Stimulated activated naive CD8-positive, alpha-beta T cell treated with anti-CD3 and anti-CD28 coated beads, Interleukin-15, Interleukin-2, amounts not matched to agents 100 U/mL and 50 U/mL, for 24 hours (primary cell): ENCODE measurements around the gene SKIC3.

ENCODE experiments used
- ATAC-seq: fragments of 150-1000 bp; cut with Tn5 transposase; one replicate; pipeline ENCODE4 v1.10.0; 2021
- DNase-seq: peaks from one replicate; pipeline ENCODE4 v3.0.0; 2021

SKIC3 gene

DNA sequence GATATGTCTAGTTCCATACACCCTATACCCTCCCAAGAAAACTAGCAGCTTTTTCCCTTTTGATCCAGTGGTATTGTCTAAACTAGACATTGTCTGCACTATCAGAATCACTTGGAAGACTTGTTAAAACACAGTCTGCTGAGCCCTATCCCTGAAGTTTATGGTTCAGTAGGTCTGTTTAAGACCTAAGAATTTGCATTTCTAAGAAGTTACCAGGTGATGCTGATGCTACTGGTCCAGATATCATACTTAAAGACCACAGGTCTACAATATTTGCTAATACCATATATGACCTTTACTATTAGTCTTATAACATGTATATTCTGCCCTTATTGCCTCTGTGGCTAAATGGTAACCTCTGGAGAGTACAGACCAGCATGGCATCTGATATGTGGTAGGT is 23.3 kb downstream of the SKIC3 start:
- DNase-seq: no peak
- ATAC-seq: no peak

DNA sequence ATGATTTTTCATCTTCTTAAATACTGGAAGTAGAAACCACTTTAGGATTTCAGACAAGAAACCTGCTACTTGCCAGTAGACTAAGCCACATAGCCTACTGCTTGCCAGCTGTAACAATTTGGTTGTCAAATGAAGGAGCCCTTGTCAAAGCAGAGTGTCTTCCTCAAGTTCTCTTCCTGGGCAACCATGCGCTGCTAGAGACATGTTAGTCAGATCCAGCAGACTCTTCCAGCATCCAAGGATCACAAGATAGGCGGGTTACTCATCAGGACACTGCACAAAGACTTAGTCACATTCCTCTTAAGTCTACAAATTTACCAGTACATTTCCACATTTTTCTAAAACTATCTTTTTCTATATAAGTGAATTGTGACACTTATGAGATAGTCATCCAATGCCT is 24.4 kb downstream of the SKIC3 start:
- ATAC-seq (no peak), DNase-seq (no peak)

DNA sequence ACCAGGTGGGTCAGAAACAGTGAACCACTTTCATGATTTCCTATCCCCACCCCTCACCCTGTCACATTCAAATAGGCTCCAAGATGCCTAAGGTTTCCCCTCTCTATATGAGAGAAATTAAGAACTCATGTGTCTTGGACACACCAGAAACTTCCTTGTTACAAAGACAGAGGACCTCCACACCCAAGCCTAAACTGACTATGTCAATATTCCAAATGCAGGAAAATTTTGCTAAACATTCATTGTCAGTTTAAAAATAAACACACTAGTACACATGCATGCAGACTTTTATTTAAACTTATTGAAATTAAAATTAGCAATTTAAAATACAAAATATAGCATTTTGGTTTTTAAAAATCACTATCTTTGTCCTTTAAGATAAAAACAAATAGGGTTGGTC is 26.2 kb downstream of the SKIC3 start:
- ATAC-seq: no peak
- no peak for DNase-seq

DNA sequence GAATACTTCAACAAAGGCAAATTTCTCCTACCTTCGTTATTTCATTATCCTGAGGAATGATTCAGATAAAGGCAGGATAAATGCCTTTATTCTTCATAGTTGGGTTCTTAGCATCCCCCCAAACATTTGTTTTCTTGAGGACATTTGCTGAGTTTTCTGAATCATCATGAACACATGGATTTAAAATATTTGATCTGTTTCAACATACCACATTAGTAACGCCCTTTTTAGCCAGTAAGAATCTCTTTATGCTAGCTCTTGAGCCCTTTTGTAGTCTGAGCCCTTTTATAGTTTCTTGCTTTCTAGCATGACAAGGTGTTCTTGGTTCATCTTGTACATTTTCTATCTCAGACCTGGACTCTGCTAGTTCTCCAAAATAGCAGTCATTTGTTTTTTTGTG is 27.9 kb downstream of the SKIC3 start:
- DNase-seq (no peak), ATAC-seq (no peak)

DNA sequence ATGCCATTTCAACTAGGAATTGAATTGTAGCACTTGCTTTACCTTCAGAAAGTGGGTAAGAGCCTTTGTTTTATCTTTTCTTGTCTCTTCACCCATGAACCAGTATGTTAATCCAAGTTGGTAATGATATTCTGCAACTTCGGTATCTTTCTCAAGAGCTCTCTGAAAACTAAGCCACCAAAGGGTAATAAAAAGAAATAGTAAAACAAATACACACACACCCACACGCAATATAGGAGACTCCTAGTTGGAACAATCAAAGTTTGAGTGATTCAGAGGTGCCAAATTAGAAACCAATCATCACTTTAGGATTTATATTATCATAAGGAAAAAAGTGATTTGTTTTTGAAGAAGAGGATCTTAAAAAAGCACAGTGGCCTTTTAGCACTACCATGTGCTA is 30.4 kb downstream of the SKIC3 start:
- DNase-seq: no peak
- ATAC-seq: no peak

DNA sequence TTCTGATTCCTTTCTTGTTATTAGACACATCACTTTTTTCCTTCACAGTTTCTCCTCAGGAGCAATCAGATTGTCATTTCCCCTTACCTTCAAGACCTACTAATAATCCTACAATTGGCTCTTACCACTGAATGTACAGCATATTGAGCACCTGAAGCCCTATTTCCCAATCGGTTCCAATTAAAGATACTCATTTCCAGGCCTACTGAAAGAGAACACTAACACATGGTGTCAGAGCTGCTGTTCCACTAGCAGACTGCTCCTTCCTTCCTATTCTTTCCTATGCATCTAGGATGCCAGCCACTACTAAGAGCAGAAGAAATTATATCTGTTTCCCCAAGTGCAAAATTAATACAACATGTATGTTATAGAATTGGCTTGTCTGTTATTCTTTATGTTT is 34.6 kb downstream of the SKIC3 start:
- DNase-seq (no peak), ATAC-seq (no peak)

DNA sequence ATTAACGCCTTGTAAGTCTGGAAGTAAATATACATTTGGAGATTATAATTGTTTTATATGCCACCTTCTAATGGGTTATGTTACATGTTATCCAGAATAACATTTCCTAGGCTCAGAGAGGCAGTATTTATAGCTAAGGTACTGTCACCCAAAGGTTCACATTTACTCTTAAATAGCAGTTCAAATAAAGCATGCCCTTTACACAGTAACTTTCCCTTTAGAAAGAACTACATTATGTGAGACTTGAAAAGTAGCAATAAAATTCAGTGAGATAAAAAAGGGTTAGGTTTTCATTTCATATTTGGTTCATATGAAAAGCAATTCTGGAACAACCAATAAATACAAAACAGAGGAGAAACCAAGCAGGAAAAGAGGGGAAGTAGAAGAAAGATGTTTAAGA is 35.1 kb downstream of the SKIC3 start:
- ATAC-seq: no peak
- no peak for DNase-seq

DNA sequence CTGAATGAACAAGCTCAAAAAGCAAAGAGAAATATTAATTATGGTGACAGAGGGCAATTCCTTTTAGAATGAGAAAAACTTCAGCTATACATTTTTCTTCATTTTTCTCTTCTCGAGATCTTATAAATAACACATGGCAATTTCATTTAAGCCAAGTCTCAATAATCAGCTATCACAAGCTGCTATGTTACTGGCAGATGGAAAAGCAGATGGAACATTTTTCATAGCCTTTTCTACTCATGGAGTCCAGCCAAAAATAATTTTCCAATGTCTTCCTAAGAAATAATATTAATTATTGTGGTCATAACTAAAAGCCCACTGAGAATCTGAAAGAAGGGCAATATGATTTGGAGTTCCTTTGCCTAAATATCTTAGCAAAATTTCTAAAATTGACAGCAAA is 35.6 kb downstream of the SKIC3 start:
- ATAC-seq (no peak), DNase-seq (no peak)

DNA sequence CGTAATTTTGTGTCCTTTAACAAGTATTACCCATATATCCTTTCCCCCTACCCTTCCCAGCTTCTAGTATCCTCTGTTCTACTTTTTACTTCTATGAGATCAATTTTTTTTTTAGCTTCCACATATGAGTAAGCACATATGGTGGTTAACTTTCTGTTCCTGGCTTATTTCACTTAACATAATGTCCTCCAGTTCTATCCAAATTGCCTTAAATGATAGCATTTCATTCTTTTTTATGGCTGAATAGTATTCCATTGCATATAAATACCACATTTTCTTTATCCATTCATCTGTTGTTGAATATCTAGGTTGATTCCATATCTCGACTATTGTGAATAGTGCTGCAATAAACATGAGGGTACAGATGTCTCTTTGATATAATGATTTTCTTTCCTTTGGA is 36.4 kb downstream of the SKIC3 start:
- ATAC-seq: no peak
- no peak for DNase-seq

DNA sequence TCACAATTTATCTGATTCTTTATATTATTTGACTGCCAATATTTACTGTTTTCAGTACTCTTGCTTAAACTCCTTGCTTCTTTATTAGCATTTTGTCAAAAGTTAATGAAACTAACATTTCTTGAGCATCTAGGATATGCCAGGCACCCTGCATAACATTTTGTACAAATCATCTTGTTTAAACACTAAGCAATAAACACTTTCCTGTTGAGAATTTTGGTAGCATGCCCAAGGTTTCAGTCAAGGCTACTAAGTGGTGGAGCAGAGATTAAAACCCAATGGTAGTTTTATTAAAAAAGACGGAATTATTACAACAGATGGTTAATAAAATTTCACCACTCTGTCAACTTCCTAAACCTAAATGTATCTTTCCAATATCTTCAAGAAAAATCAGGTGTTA is 43.2 kb downstream of the SKIC3 start:
- no peak for ATAC-seq
- no peak for DNase-seq

DNA sequence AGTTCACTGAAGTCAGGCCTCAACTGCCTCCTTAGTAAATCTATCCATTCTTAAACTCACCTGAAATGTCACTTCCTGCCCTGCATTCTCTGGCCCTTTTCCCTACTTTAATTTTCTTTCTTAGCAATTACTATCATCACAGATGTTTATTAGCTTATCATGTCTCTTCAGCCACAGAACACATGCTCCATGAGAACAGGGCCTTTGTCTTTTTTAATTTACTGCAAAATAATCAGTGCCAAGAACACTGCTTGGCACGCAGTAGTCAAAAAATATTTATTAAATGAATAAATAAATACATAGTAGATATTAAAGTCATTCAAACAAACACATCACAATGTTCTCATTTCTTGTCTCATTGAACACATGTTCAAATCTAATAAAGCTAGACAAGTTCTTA is 46.2 kb downstream of the SKIC3 start:
- ATAC-seq: no peak
- no peak for DNase-seq
